GM21515 (cell line): Measurements from ENCODE around the gene POU5F1.

Experiments
- ATAC-seq: cut with Tn5 transposase; IDR thresholded peaks from one replicate; pipeline ENCODE4 v1.9.1; 2021; ENCODE audit not compliant: unreplicated experiment

POU5F1 gene

GRCh38 chr6:31116661-31117385, 53.7 kb downstream of the POU5F1 start:
- ATAC-seq = no peak

DNA sequence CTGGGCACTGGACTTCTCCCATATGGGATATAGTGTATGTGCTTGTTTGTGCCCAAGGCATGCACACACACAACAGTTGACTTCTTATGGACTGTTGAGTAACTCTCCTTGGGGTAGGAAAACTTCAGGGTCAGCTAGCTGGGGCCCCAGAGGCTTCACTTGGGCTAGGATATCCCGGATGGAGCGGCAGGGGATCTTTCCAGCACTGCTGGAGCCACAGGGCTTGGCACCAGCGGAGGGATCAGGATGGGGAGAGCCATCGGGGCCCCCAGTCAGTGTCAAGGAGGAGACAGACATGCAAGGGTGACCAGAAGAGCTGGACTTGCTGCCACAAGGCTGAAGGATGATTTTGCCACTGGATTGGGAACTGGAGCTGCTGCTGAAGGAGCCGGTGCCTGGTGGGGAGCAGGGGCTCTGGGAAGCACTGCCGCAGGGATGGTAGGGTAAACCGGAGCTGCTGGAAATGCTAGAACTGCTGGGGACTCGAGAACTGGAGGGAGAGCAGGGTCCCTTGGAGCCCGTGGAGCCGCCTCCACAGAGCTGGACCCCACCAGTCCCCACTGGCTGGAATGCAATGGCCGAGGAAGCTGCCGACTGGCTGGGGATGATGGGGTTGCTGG, 54.4 kb downstream of the POU5F1 start:
- ATAC-seq = no peak

DNA sequence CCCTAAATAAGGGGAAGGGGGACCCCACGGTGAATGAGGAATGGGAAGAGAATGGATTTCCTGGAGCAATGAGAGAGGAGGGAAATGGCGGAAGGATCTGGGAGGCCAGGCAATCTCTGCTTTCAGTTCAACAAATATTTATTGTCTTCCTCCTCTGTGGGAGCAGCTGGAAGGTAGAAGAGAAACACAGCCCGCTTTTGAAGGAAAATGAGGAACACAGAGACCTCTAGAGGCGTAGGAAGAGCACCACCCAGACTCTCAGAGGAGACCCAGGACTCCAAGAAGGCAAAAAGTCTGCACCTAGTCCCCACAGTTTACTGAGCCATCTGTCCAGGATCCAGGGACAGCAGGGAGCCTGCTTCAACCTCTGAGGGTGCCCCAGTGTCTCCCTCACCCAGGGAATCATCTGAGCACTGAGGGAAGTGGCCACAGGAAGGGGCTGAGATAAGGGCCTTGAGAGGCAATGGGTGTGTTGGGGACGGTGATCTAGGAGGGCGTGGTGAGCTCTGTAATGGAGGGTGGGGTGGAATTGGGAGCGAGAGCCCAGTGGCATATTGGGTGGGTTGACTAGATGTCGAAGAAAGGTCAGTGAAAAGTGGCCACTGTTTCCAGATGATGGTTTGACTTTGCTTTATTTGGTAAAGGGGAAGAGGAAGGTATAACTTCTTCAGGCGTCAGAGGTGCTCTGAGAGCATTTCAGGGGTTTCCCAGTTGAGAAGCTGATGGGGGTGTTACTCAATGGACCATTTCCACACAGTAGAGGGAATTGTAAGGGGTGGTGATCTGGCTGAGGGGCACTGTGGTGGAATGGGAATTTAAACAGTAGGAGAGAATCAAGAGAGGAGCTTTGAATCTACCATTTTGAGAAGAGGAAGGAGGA, 55.3 kb downstream of the POU5F1 start:
- no peak for ATAC-seq

- no peak for ATAC-seq
These were observed 56.0 kb downstream of the POU5F1 start, which contains the start of gene PSORS1C1 for GRCh38 chr6:31114541-31114878. PSORS1C1 (plus strand) TSS chr6:31114800; CDS start chr6:31129633, 14,833 bp downstream.
